HUDEP-2 (cell line): ENCODE data around the gene ART1.
A peak's percentile ranks its signal among the peaks of the same experiment; 100 is the strongest.
"Not testable (repeated sequence)": the region's sequence is repeated elsewhere in the genome, so short reads cannot be mapped to it uniquely, and the experiment has no call there.

Source experiments
- DNase-seq, 76 experiments: peaks; one replicate each; lab custom pipeline; 2025; ENCODE audit not compliant: unreplicated experiment in 76 of 76; lab: John Stamatoyannopoulos, UW

The ART1 gene

GRCh38 chr11:3627291-3627690 lies 17.6 kb upstream of the ART1 start:
- DNase-seq, result no peak

GRCh38 chr11:3631331-3631730 lies 13.6 kb upstream of the ART1 start:
- no peak for DNase-seq

- no peak for DNase-seq
These were observed 12.8 kb upstream of the ART1 start for GRCh38 chr11:3632070-3632660.

- DNase-seq, result no peak
These were observed 9.1 kb upstream of the ART1 start for GRCh38 chr11:3635641-3636375.

DNA sequence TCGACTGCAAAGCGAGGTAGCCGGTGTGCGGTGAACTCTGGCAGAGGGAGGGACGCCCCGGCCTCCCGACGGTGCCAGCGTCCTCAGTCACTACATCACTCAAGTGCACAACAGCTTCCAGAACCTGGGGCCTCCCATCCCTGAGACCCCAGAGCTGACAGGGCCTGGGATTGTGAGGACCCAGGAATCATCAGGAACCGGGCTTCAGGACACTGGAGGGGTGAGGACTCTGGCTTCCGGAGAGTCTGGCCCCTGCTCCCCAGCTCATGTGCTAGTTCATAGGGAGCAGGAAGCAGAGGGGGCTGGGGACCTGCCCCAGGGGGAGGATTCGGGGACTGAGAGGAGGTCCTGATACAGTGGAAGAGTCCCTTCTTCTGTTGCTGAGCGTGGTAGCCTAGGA lies 7.7 kb upstream of the ART1 start:
- DNase-seq, result no peak

- DNase-seq, result no peak
These were observed 6.4 kb upstream of the ART1 start for GRCh38 chr11:3638513-3638912.

GRCh38 chr11:3639841-3640240 lies 5.1 kb upstream of the ART1 start:
- DNase-seq, result no peak

DNA sequence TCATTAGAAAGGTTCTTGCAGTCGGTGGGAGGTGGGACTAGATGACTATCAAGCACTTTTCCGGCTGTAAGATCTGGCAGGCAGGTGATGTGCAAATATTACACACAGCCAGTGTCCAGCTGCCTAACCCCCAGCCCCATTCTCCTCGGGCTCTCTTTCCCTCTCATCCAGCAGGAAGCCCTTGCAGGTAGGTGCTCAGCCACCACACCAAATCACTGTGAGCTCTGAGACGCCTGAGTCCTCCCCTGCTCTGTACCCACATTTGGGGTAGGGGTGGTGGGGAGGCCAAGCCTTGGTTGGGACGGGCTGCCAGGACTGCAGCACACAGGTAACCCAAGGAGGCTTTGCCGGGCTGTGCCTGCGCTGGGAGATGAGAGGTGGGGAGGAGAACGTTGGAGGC lies 3.7 kb upstream of the ART1 start:
- no peak for DNase-seq

DNA sequence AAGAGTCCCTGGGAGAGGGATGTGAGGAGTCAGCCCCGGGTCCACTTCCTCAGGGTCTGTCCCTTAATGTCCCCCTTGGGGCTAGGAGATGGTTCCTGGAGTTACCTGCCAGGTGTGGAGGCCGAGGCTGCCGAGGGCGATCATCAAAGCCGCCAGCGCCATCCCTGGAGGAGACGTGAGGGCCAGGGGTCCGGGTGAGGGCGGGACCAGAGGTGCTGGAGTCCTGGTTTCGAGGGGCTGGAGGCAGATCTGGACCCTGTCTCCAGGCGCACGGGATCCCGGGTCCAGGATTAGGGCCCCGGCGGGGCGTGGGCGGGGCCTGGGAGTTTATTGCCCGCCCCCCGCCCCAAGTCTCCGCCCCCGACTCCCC lies 3.2 kb upstream of the ART1 start, which contains the start of gene ART5:
TSS of gene ART5 (minus strand) at position 292 of the 370 bp plus-strand sequence. CDS start at position 162, 130 bp downstream.
- no peak for DNase-seq

GRCh38 chr11:3642071-3642951 lies 2.6 kb upstream of the ART1 start:
- DNase-seq, result peak in 62 of 76 experiments; percentile 5 to 78 (median 51)

- peak in 15 of 76 experiments; percentile 1 to 31 (median 11) for DNase-seq
These were observed 1.8 kb upstream of the ART1 start for GRCh38 chr11:3643102-3643546.

GRCh38 chr11:3645552-3645951 lies 624 bp downstream of the ART1 start:
- no peak for DNase-seq

DNA sequence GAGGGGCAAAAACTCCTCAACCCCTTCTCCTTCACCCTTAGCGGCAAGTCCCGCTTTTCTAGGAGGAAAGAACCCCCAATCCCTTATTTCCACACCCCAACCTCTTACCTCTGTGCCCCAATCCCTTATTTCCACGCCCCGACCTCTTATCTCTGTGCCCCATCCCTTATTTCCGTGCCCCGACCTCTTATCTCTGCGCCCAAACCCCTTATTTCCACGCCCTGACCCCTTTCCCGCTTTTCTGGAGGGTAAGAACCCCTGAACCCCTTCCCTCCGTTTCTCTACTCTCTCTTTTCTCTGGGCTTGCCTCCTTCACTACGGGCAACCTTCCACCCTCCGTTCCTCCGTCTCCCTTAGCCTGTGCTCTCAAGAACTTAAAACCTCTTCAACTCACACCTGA lies 3.9 kb downstream of the ART1 start:
- DNase-seq, result not testable (repeated sequence)

DNA sequence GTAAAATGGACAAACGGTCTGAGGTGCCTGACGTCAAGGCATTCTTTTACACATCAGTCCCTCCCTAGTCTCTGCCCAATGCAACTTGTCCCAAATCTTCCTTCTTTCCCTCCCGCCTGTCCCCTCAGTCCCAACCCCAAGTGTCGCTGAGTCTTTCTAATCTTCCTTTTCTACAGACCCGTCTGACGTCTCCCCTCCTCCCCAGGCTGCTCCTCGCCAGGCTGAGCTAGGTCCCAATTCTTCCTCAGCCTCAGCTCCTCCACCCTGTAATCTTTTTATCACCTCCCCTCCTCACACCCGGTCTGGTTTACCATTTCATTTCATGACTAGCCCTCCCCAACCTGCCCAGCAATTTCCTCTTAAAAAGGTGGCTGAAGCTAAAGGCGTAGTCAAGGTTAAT lies 4.4 kb downstream of the ART1 start:
- not testable (repeated sequence) for DNase-seq

DNA sequence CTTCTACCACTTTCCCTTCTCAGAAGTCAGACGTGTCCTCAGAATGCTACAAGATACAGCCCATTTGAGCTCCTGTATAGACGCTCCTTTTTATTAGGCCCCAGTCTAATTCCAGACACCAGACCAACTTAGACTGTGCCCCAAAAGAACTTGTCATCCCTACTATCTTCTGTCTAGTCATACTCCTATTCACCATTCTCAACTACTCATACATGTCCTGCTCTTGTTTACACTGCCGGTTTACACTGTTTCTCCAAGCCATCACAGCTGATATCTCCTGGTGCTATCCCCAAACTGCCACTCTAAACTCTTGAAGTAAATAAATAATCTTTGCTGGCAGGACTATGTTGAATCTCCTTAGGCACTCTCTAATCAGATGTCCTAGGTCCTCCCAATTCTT lies 7.6 kb downstream of the ART1 start:
- not testable (repeated sequence) for DNase-seq

GRCh38 chr11:3655547-3655946 lies 10.6 kb downstream of the ART1 start:
- no peak for DNase-seq

DNA sequence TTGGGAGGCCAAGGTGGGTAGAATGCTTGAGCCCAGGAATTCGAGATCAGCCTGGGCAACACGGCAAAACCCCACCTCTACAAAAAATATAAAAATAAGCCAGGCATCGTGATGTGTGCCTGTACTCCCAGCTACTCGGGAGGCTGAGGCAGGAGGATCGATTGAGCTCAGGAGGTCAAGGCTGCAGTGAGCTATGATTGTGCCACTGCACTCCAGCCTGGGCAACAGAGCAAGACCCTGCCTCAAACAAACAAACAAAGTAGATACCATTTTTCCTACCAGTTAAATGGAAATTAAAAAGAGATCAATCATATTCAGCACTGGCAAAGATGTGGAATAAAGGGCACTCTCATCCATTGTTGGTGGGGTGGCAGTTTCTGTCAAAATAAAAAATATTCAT lies 12.4 kb downstream of the ART1 start:
- not testable (repeated sequence) for DNase-seq

GRCh38 chr11:3658252-3658651 lies 13.3 kb downstream of the ART1 start:
- DNase-seq, result no peak

DNA sequence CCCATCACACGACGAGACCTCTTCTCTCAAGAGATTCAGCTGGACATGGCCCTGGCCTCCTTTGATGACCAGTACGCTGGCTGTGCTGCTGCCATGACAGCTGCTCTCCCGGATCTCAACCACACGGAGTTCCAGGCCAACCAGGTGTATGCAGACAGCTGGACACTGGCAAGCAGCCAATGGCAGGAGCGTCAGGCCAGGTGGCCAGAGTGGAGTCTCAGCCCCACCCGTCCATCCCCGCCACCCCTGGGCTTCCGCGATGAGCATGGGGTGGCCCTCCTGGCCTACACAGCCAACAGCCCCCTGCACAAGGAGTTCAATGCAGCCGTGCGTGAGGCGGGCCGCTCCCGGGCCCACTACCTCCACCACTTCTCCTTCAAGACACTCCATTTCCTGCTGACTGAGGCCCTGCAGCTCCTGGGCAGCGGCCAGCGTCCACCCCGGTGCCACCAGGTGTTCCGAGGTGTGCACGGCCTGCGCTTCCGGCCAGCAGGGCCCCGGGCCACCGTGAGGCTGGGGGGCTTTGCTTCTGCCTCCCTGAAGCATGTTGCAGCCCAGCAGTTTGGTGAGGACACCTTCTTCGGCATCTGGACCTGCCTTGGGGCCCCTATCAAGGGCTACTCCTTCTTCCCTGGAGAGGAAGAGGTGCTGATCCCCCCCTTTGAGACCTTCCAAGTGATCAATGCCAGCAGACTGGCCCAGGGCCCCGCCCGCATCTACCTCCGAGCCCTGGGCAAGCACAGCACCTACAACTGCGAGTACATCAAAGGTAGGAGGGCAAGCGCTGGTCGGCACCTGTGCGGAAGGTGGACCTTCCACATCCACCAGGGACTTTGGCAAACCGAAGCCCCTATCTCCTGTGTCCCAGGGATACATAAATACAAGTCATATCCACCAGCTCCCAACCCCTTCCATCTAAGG lies 14.9 kb downstream of the ART1 start:
- DNase-seq, result no peak

GRCh38 chr11:3660960-3661359 lies 16.0 kb downstream of the ART1 start:
- DNase-seq, result no peak
